IMR-90 (cell line): ENCODE measurements around the gene FAM124A.

Source experiments
- RAD21 ChIP-seq: IDR thresholded peaks from 2 replicates; pipeline ENCODE4 v1.6.1; 2012; ENCODE audit warnings: low read length, improper control_type of control experiment
- TF ChIP-seq, protein P1 (sequence below): conservative IDR thresholded peaks from 2 replicates; pipeline ENCODE4 v1.5.1; 2012; ENCODE audit warnings: mild to moderate bottlenecking, low read depth, low read length, improper control_type of control experiment

DNA sequence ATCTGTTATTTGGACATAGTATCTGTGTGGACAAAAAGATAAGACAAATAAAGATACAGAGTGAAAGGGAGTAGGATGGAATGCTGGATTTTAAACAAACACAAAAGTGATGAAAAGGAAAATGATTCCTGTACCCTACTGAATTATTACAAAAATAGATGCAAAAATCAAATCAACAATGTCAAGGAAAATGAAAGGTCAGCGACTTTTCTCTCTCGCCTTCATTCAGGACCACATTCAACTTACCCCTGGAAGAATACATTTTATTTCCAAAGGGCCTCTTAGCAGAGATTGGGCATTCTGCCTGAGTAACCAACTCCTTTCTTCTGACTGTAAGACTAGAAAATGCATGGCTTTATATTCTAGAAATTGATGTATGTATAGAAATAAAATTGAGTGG lies 28.8 kb upstream of the FAM124A start:
- TF ChIP-seq RAD21, result no peak
- TF ChIP-seq, protein P1, sequence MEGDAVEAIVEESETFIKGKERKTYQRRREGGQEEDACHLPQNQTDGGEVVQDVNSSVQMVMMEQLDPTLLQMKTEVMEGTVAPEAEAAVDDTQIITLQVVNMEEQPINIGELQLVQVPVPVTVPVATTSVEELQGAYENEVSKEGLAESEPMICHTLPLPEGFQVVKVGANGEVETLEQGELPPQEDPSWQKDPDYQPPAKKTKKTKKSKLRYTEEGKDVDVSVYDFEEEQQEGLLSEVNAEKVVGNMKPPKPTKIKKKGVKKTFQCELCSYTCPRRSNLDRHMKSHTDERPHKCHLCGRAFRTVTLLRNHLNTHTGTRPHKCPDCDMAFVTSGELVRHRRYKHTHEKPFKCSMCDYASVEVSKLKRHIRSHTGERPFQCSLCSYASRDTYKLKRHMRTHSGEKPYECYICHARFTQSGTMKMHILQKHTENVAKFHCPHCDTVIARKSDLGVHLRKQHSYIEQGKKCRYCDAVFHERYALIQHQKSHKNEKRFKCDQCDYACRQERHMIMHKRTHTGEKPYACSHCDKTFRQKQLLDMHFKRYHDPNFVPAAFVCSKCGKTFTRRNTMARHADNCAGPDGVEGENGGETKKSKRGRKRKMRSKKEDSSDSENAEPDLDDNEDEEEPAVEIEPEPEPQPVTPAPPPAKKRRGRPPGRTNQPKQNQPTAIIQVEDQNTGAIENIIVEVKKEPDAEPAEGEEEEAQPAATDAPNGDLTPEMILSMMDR, result no peak
